GM13977 (cell line): Measurements from ENCODE around the gene LYZL6.

Experiments
- DNase-seq: peaks from one replicate; pipeline ENCODE4 v3.0.0; 2012; ENCODE audit warnings: low spot score
- CTCF ChIP-seq: IDR thresholded peaks from 2 replicates; pipeline ENCODE4 v1.5.1; 2012; ENCODE audit warnings: mild to moderate bottlenecking, control low read depth; ENCODE audit not compliant: insufficient read depth; ENCODE audit errors: extremely low read depth, missing control alignments
- in situ Hi-C: fragments of 300-500 bp; cut with MboI; formaldehyde crosslinking; loops from one replicate; pipeline ENCODE4 v1.12.0; 2022; ENCODE audit warnings: low sequenced_read_pairs, low pct_unique_long_range_greater_than_20kb, mixed read lengths, inconsistent platforms; ENCODE audit not compliant: unreplicated experiment

LYZL6 gene

GRCh38 chr17:35891269-35891668 lies 52.2 kb downstream of the LYZL6 start:
- in situ Hi-C loops: no loop called here
- TF ChIP-seq CTCF: no peak
- DNase-seq: no peak

- no peak for TF ChIP-seq CTCF
- in situ Hi-C loops: no loop called here
- DNase-seq: no peak
Observed at GRCh38 chr17:35890774-35891155, 52.7 kb downstream of the LYZL6 start.

- DNase-seq: no peak
- no peak for TF ChIP-seq CTCF
- in situ Hi-C loops: no loop called here
Observed at GRCh38 chr17:35889818-35890773, 53.4 kb downstream of the LYZL6 start.

- in situ Hi-C loops: no loop called here
- TF ChIP-seq CTCF: no peak
- no peak for DNase-seq
Observed at GRCh38 chr17:35889241-35889640, 54.3 kb downstream of the LYZL6 start.
